ENCODE results near the gene MKLN1.

- TF ChIP-seq CTCF (IDR thresholded peaks at IDR 0.05) (peak; percentile 82 to 89 (median 88)), POLR2A (IDR thresholded peaks at IDR 0.05) (no peak)
Measured at GRCh38 chr7:131507592-131508331, 180.1 kb downstream of the MKLN1 start.
